Bronchial epithelial cell (primary cell): ENCODE data around the gene TINAGL1. TPM values are rescaled to one million over a fixed set of nuclear protein-coding genes. Genes with fewer than 3 reads are reported as not detected.
A peak's percentile ranks its signal among the peaks of the same experiment; 100 is the strongest.

Experiments
- DNase-seq: peaks from one replicate; pipeline ENCODE4 v3.0.0-alpha.2; 2010; ENCODE audit warnings: low read depth
- FAIRE-seq: peaks from 2 replicates; lab custom pipeline; 2011; peaks lifted over from hg19 to GRCh38; lab: Jason Lieb, UNC
- H3K27me3 ChIP-seq: 2 replicates; pipeline ENCODE4 v1.5.1; 2011; ENCODE audit warnings: low read length; ENCODE audit not compliant: control insufficient read depth, insufficient read depth
- H3K36me3 ChIP-seq: 2 replicates; pipeline ENCODE4 v1.5.1; 2011; ENCODE audit warnings: low read length; ENCODE audit not compliant: control insufficient read depth, insufficient read depth
- H3K4me3 ChIP-seq: 2 replicates; pipeline ENCODE4 v1.5.1; 2011; ENCODE audit warnings: mild to moderate bottlenecking, low read depth, low read length, control low read depth
- total RNA-seq: library from RNA; depleted of rRNA; stranded (reverse); fragments of >200 nt; gene quantifications from 2 replicates; pipeline ENCODE4 v1.2.1, GENCODE V29; 2014
- TF ChIP-seq, protein P1 (sequence below): IDR thresholded peaks from 2 replicates; pipeline ENCODE4 v1.5.1; 2011; ENCODE audit warnings: mild to moderate bottlenecking, moderate library complexity, low read length, control low read depth, inconsistent platforms; ENCODE audit not compliant: insufficient read depth, severe bottlenecking

TINAGL1 gene
- total RNA-seq, 1 donor from 2014 or later = 154 TPM

DNA sequence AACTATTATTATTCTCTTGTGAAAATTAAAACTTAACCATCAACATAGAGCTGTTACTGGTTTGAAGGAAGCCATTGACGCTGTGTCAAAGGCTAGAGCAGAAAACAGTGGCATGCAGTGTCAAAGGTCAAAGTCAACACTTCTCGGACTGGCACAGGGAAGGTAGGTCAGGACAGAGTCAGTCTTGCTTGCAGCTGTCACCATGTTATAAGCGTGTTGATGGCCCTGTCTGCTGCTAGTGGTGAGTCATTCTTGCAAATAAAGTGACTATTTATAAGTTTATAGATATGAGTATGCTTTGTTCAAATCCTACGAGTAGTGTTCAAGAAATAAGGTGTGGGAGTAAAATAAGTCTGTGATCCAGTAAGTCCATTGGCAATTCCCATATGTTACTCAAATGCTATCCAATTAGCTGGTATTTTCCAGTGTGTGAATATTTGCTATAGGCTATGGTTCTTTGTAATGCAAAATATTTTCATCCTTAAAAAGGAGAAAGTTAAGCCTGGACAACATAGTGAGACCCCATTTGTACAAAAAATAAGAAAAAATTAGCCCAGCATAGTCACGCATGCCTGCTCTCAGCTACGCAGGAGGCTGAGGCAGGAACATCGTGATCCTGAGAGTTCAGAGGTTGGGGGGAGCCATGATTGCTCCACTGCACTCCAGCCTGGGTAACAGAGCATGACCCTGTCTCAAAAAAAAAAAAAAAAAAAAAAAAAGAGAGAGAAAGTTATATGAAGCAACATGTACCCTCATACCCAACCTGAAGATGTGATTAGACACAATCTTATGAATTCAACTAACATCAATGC lies 26.3 kb upstream of the TINAGL1 start:
- TF ChIP-seq, protein P1, sequence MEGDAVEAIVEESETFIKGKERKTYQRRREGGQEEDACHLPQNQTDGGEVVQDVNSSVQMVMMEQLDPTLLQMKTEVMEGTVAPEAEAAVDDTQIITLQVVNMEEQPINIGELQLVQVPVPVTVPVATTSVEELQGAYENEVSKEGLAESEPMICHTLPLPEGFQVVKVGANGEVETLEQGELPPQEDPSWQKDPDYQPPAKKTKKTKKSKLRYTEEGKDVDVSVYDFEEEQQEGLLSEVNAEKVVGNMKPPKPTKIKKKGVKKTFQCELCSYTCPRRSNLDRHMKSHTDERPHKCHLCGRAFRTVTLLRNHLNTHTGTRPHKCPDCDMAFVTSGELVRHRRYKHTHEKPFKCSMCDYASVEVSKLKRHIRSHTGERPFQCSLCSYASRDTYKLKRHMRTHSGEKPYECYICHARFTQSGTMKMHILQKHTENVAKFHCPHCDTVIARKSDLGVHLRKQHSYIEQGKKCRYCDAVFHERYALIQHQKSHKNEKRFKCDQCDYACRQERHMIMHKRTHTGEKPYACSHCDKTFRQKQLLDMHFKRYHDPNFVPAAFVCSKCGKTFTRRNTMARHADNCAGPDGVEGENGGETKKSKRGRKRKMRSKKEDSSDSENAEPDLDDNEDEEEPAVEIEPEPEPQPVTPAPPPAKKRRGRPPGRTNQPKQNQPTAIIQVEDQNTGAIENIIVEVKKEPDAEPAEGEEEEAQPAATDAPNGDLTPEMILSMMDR = no peak
- Histone ChIP-seq H3K36me3 (no peaks in the 10 kb centered on the region), H3K4me3 (peak overlapping the region; percentile 32), H3K27me3 (no peaks in the 10 kb centered on the region)
- peak; percentile 66 for DNase-seq
- no peak for FAIRE-seq

DNA sequence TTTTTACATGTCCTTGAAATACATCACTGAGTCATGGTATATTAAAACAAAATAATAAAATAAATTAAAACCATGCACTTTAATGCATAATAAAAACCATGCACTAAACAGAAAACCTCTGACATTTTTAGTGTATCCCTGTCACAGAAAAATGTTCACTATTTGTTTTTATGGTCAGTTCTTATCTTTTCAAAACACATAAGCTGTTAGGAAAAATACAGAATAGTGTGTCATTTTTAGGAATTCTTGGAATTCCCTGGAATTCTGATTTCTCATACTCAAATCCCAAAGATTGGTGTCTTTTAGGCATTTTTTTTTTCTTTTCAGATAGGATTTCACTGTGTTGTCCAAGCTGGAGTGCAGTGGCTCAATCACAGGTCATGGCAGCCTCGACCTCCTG lies 25.1 kb upstream of the TINAGL1 start:
- DNase-seq = no peak
- TF ChIP-seq, protein P1 = no peak
- no peaks in the 10 kb centered on the region for H3K27me3 ChIP-seq
- no peaks in the 10 kb centered on the region for H3K36me3 ChIP-seq
- H3K4me3 ChIP-seq = no peak overlapping the region
- FAIRE-seq = no peak

DNA sequence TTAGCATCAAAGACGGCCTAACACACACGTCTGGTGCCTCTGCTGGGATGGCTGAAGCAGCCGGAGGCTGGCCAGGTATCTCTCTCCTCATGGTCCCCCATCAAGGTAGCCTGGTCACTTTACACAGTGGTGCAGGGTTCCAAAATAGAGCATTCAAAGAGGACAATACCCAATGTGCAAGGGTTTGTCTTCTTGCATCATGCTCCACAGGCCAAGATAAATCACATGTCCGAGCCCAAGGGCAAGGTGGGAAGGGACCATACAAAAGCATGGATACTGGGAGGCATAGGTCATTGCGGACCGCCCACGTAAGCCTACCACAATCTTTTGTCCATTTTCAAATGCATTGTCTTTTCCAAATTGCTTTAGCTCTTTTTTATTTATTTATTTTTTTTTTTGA lies 23.8 kb upstream of the TINAGL1 start:
- no peaks in the 10 kb centered on the region for H3K36me3 ChIP-seq
- FAIRE-seq (no peak), DNase-seq (no peak)
- TF ChIP-seq, protein P1 = no peak
- H3K4me3 ChIP-seq = no peak overlapping the region
- no peaks in the 10 kb centered on the region for H3K27me3 ChIP-seq

DNA sequence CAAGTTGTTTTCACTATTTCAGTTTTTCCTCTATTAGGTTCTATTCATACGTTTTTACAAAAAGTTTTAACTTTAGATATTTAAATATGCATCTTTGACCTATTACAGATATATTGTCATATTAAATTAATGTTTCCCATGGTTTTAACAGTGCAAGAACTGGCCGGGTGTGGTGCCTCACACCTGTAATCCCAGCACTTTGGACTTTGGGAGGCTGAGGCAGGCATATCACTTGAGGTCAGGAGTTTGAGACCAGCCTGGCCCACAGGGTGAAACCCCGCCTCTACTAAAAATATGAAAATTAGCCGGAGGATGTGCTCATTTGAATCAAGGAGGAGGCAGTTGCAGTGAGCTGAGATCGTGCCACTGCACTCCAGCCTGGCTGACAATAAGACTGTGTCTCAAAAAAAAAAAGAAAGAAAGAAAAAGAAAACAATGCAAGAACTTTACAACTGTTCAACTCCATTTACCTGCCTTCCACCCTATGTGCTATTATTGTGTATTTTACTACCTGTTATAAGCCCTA lies 19.8 kb upstream of the TINAGL1 start:
- no peak for FAIRE-seq
- Histone ChIP-seq H3K4me3 (no peak overlapping the region), H3K36me3 (no peaks in the 10 kb centered on the region), H3K27me3 (no peaks in the 10 kb centered on the region)
- DNase-seq = no peak
- TF ChIP-seq, protein P1 = no peak

DNA sequence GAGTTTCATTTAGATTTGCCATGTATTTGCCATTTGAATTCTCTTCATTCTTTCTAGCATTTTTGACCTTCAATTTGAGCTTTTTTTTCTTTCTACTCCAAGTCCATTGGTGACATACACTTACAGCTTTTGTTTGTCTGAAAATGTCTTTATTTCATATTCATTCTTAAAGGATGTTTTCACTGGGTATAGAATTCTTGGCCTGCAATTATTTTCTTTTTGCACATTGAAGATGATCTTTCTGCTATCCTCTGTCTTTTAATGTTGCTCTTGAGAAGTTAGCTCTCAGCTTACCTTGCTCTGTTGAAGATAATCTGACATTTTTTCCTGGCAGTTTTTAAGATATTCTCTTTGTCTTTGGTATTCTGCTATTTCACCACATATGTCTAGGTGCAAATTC lies 16.6 kb upstream of the TINAGL1 start:
- no peak for FAIRE-seq
- H3K4me3 ChIP-seq = no peak overlapping the region
- no peaks in the 10 kb centered on the region for H3K36me3 ChIP-seq
- H3K27me3 ChIP-seq = no peaks in the 10 kb centered on the region
- no peak for DNase-seq
- TF ChIP-seq, protein P1 = no peak
